H1 (cell line): ENCODE results near the gene PPP1CB. TPM values are rescaled to one million over a fixed set of nuclear protein-coding genes. Genes with fewer than 3 reads are reported as not detected.

Experiments used
- CTCF ChIA-PET: fragments of 300-600 bp; sonication (Branson Sonifier 250); formaldehyde crosslinking; loops from one replicate; lab custom pipeline; 2021; ENCODE audit not compliant: partially characterized antibody; lab: Charles Lee
- POLR2A ChIA-PET: fragments of 300-600 bp; sonication (Branson Sonifier 250); formaldehyde crosslinking; loops from one replicate; lab custom pipeline; 2021; ENCODE audit warnings: inconsistent platforms; ENCODE audit not compliant: partially characterized antibody; lab: Charles Lee
- DNase-seq, 2 experiments: peaks; one replicate each; pipeline versions ENCODE4 v3.0.0 to v3.0.0-alpha.2; 2010 to 2022; ENCODE audit warnings: low spot score in 2 of 2, low read depth in 1 of 2, mixed read lengths in 1 of 2
- FAIRE-seq: peaks from 2 replicates; lab custom pipeline; 2011; peaks lifted over from hg19 to GRCh38; lab: Jason Lieb, UNC
- H2AFZ ChIP-seq: 2 replicates; pipeline ENCODE4 v1.8.1; 2012; ENCODE audit warnings: low read length, inconsistent platforms
- H2AK5ac ChIP-seq: 2 replicates; pipeline ENCODE4 v1.6.1; 2013; ENCODE audit warnings: low read depth, low read length
- H2BK120ac ChIP-seq: replicated peaks from 2 replicates; pipeline ENCODE3; 2013; ENCODE audit warnings: low read depth, low read length, inconsistent platforms
- H2BK12ac ChIP-seq: 2 replicates; pipeline ENCODE4 v1.6.1; 2013; ENCODE audit warnings: low read depth, low read length
- H2BK15ac ChIP-seq: 2 replicates; pipeline ENCODE4 v1.6.1; 2013; ENCODE audit warnings: low read length
- H2BK20ac ChIP-seq: 2 replicates; pipeline ENCODE4 v1.6.1; 2013; ENCODE audit warnings: low read length
- H2BK5ac ChIP-seq: 2 replicates; pipeline ENCODE4 v1.6.1; 2013; ENCODE audit warnings: low read depth, low read length
- H3K14ac ChIP-seq: 2 replicates; pipeline ENCODE4 v1.6.1; 2013; ENCODE audit warnings: inconsistent platforms; ENCODE audit not compliant: insufficient read length
- H3K18ac ChIP-seq: 2 replicates; pipeline ENCODE4 v1.6.1; 2013; ENCODE audit warnings: low read length; ENCODE audit errors: extremely low read depth
- H3K23ac ChIP-seq: 2 replicates; pipeline ENCODE4 v1.6.1; 2013; ENCODE audit warnings: inconsistent platforms; ENCODE audit not compliant: insufficient read length
- H3K23me2 ChIP-seq: 2 replicates; pipeline ENCODE4 v1.6.1; 2013; ENCODE audit warnings: low read depth, low read length
- H3K27ac ChIP-seq: 2 replicates; pipeline ENCODE4 v1.6.1; 2011; ENCODE audit warnings: low read depth, low read length, inconsistent platforms
- H3K27me3 ChIP-seq, 4 experiments: replicated peaks in 1 of 4; 1 replicate in 1 of 4; 2 replicates in 3 of 4; pipeline versions ENCODE4 v1.6.1 to v1.8.1; 2011 to 2013; ENCODE audit warnings: low read length in 3 of 4, mild to moderate bottlenecking in 3 of 4, inconsistent platforms in 2 of 4, mixed read lengths in 2 of 4, moderate library complexity in 1 of 4; ENCODE audit not compliant: control insufficient read depth in 3 of 4, insufficient read depth in 3 of 4; ENCODE audit errors: extremely low read depth in 1 of 4
- H3K36me3 ChIP-seq, 4 experiments: 2 replicates each; pipeline versions ENCODE4 v1.6.1 to v1.8.1; 2011 to 2013; ENCODE audit warnings: mild to moderate bottlenecking in 4 of 4, low read length in 3 of 4, moderate library complexity in 2 of 4, control low read depth in 1 of 4, inconsistent platforms in 1 of 4; ENCODE audit not compliant: insufficient read depth in 4 of 4, control insufficient read depth in 2 of 4
- H3K4ac ChIP-seq: replicated peaks from 2 replicates; pipeline ENCODE3; 2013; ENCODE audit warnings: low read length, low read depth, mixed read lengths, inconsistent platforms; ENCODE audit not compliant: insufficient read length
- H3K4me1 ChIP-seq, 4 experiments: replicated peaks in 1 of 4; 1 replicate in 1 of 4; 2 replicates in 3 of 4; pipeline versions ENCODE4 v1.6.1 to v1.8.1; 2011 to 2013; ENCODE audit warnings: low read length in 3 of 4, inconsistent platforms in 2 of 4, mixed read lengths in 1 of 4; ENCODE audit not compliant: insufficient read depth in 4 of 4, control insufficient read depth in 3 of 4
- H3K4me2 ChIP-seq, 2 experiments: 2 replicates each; pipeline versions ENCODE4 v1.6.1 to v1.8.1; 2011 to 2013; ENCODE audit warnings: low read depth in 2 of 2, low read length in 2 of 2, control low read depth in 1 of 2, inconsistent platforms in 1 of 2, mild to moderate bottlenecking in 1 of 2; ENCODE audit not compliant: insufficient read depth in 1 of 2
- H3K4me3 ChIP-seq, 4 experiments: fragments of 200-600, 300-600 bp in 1 of 4; sonication (generic), shearing (Covaris generic), sonication (Bioruptor Twin) in 1 of 4; 2 replicates each; pipeline versions ENCODE4 v1.5.1 to v1.8.1; 2011 to 2016; ENCODE audit warnings: low read length in 4 of 4, low read depth in 3 of 4, control low read depth in 2 of 4, inconsistent platforms in 2 of 4, mild to moderate bottlenecking in 2 of 4, mixed read lengths in 1 of 4, moderate library complexity in 1 of 4; ENCODE audit not compliant: insufficient read depth in 2 of 4; ENCODE audit errors: extremely low read depth in 1 of 4
- H3K56ac ChIP-seq: replicated peaks from 2 replicates; pipeline ENCODE3; 2013; ENCODE audit warnings: low read depth, mild to moderate bottlenecking, mixed read lengths, low read length, inconsistent platforms; ENCODE audit not compliant: insufficient read length
- H3K79me1 ChIP-seq: 2 replicates; pipeline ENCODE4 v1.6.1; 2013; ENCODE audit warnings: low read depth, low read length, control low read depth
- H3K79me2 ChIP-seq, 2 experiments: 2 replicates each; pipeline versions ENCODE4 v1.6.1 to v1.8.1; 2012 to 2013; ENCODE audit warnings: low read length in 2 of 2, mild to moderate bottlenecking in 2 of 2, inconsistent platforms in 1 of 2; ENCODE audit not compliant: insufficient read depth in 2 of 2, control insufficient read depth in 1 of 2
- H3K9ac ChIP-seq, 4 experiments: replicated peaks in 1 of 4; 1 replicate in 1 of 4; 2 replicates in 3 of 4; pipeline versions ENCODE4 v1.6.1 to v1.8.1; 2011 to 2013; ENCODE audit warnings: low read depth in 3 of 4, low read length in 3 of 4, control low read depth in 2 of 4, mild to moderate bottlenecking in 2 of 4, moderate library complexity in 2 of 4, inconsistent platforms in 1 of 4; ENCODE audit errors: extremely low read depth in 1 of 4
- H3K9me3 ChIP-seq, 2 experiments: 2 replicates each; pipeline versions ENCODE4 v1.6.1 to v1.8.1; 2012 to 2013; ENCODE audit warnings: mild to moderate bottlenecking in 2 of 2, moderate library complexity in 2 of 2, control low read depth in 1 of 2, inconsistent platforms in 1 of 2, low read depth in 1 of 2, low read length in 1 of 2, mixed read lengths in 1 of 2; ENCODE audit not compliant: insufficient read depth in 2 of 2
- H4K20me1 ChIP-seq, 2 experiments: replicated peaks in 1 of 2; 2 replicates each; pipeline versions ENCODE3 to v1.8.1; 2011 to 2013; ENCODE audit warnings: inconsistent platforms in 2 of 2, low read length in 2 of 2, mild to moderate bottlenecking in 1 of 2; ENCODE audit not compliant: insufficient read depth in 2 of 2, control insufficient read depth in 1 of 2
- H4K5ac ChIP-seq: 2 replicates; pipeline ENCODE4 v1.6.1; 2013; ENCODE audit warnings: low read length, low read depth, mixed read lengths, inconsistent platforms; ENCODE audit not compliant: insufficient read length
- H4K8ac ChIP-seq: 2 replicates; pipeline ENCODE4 v1.8.0; 2013; ENCODE audit warnings: mild to moderate bottlenecking, moderate library complexity, low read length, inconsistent platforms; ENCODE audit not compliant: insufficient read depth; ENCODE audit errors: extremely low read depth
- H4K91ac ChIP-seq: replicated peaks from 2 replicates; pipeline ENCODE3; 2013; ENCODE audit warnings: low read length, mixed read lengths, inconsistent platforms; ENCODE audit not compliant: insufficient read length
- HDAC2 ChIP-seq, 2 experiments: fragments of 300-600 bp in 1 of 2; sonication (generic) in 1 of 2; IDR thresholded peaks; 2 replicates each; pipeline ENCODE4 v1.6.1; 2011 to 2012; ENCODE audit warnings: low read depth in 2 of 2, low read length in 2 of 2, mild to moderate bottlenecking in 2 of 2, moderate library complexity in 2 of 2, borderline replicate concordance in 1 of 2, inconsistent platforms in 1 of 2
- NRF1 ChIP-seq: IDR thresholded peaks from 2 replicates; pipeline ENCODE4 v1.6.1; 2011; ENCODE audit warnings: mild to moderate bottlenecking, low read depth, low read length, improper control_type of control experiment
- TCF12 ChIP-seq: IDR thresholded peaks from 2 replicates; pipeline ENCODE4 v1.6.1; 2011; ENCODE audit warnings: low read depth, mild to moderate bottlenecking, low read length
- polyA plus RNA-seq, 7 experiments: library from polyadenylated mRNA; depleted of rRNA in 3 of 7; stranded (reverse) in 5 of 7; unstranded in 2 of 7; fragments of >200 nt in 5 of 7; fragments of 200-250 nt in 2 of 7; gene quantifications; 1 replicate in 5 of 7; 2 replicates in 1 of 7; 4 replicates in 1 of 7; pipeline versions ENCODE4 v1.2.1 to v1.2.3, GENCODE V29; 2011 to 2013; ENCODE audit warnings: missing spikeins in 2 of 7, mixed read lengths in 2 of 7
- total RNA-seq: library from RNA; stranded (reverse); fragmentation: NEBNext Ultra II Directional; extraction: Animal tissue kit (Norgen Biotek cat#: 25700); gene quantifications from 2 replicates; pipeline ENCODE4 v1.2.1, GENCODE V29; 2021

The PPP1CB gene
- total and polyA plus RNA-seq, 2 of the 8 experiments (the other 6 are each of a cell fraction or from before 2014, with no cell fraction given) = 30.7 to 158 TPM

DNA sequence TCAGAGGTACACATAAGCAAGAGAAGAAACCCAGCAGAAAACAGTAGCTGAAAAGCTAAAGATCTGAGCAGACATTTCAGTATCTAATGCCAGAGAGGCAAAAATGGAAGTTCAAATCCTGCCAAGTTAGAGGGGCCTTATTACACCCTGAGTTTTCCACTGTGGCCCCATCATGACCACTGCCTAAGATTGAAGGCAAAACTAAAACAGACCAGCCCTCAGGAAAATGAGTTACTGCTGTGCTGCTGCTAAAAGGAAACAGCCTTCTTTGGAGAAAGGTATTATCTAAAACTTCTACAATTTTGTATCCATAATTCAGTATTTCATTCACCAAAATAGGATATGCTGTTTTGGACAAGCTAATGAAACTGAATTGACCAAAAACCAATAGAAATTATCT is 16.8 kb downstream of the PPP1CB start:
- H3K4ac ChIP-seq = no peak overlapping the region
- no peaks in the 10 kb centered on the region for H3K23me2 ChIP-seq
- H3K23ac ChIP-seq = no peak overlapping the region
- H2AFZ ChIP-seq = no peak overlapping the region
- no peaks in the 10 kb centered on the region for H3K9me3 ChIP-seq
- H4K91ac ChIP-seq = no peak overlapping the region
- no peak overlapping the region for H3K14ac ChIP-seq
- ChIA-PET POLR2A (interaction anchor here (0.9 to 1.2 kb wide), 2 partner anchors 17 to 20 kb away, joined by 3 read pairs; partner anchors contain the start of gene PPP1CB), CTCF (interaction anchor here (1.7 kb wide), 1 partner anchor 175 kb away, joined by 4 read pairs; no protein-coding TSS in a partner anchor)
- H2BK20ac ChIP-seq = no peak overlapping the region
- H2BK15ac ChIP-seq = no peak overlapping the region
- H3K27me3 ChIP-seq = no peaks in the 10 kb centered on the region
- H3K18ac ChIP-seq = no peak overlapping the region
- no peak overlapping the region for H2BK5ac ChIP-seq
- no peak overlapping the region for H2BK120ac ChIP-seq
- no peak overlapping the region for H3K4me3 ChIP-seq
- no peak overlapping the region for H3K27ac ChIP-seq
- H4K5ac ChIP-seq = no peak overlapping the region
- H4K8ac ChIP-seq = no peak overlapping the region
- no peaks in the 10 kb centered on the region for H3K4me1 ChIP-seq
- no peak for DNase-seq
- FAIRE-seq = no peak
- H2BK12ac ChIP-seq = no peak overlapping the region
- no peak overlapping the region for H3K9ac ChIP-seq
- no peaks in the 10 kb centered on the region; a peak in 2 of 8 replicates for H3K36me3 ChIP-seq
- peaks cover 3 to 9% of the 10 kb centered on the region in 2 experiments for H4K20me1 ChIP-seq
- no peaks in the 10 kb centered on the region; the same call in 1 of the 2 replicates for H3K79me1 ChIP-seq
- H3K79me2 ChIP-seq = peaks cover 21 to 98% of the 10 kb centered on the region in 2 experiments
- H3K4me2 ChIP-seq = no peak overlapping the region
- H3K56ac ChIP-seq = no peak overlapping the region
- H2AK5ac ChIP-seq = no peak overlapping the region
- no peak for TF ChIP-seq HDAC2 (IDR thresholded peaks at IDR 0.05; ENCODE audit: borderline replicate concordance in 1 of 2, low read depth in 2 of 2, low read length in 2 of 2)
- TF ChIP-seq NRF1 = no peak
- TF ChIP-seq TCF12 = no peak
